K562 (cell line): ENCODE measurements around the gene MDM1. TPM values are rescaled to one million over a fixed set of nuclear protein-coding genes. Genes with fewer than 3 reads are reported as not detected.

Source experiments
- BRD4 ChIP-seq: fragments of 200-600 bp; sonication (generic); IDR thresholded peaks from 2 replicates; pipeline ENCODE4 v1.6.1; 2017; ENCODE audit warnings: inconsistent platforms
- CBX1 ChIP-seq: sonication (generic); IDR thresholded peaks from 2 replicates; pipeline ENCODE4 v1.6.1; 2016; ENCODE audit warnings: antibody characterized with exemption, low read depth, mild to moderate bottlenecking
- DEAF1 ChIP-seq: fragments of 450-650 bp; formaldehyde crosslinking; IDR thresholded peaks from 2 replicates; pipeline ENCODE4 v1.4.0; 2020; ENCODE audit warnings: mild to moderate bottlenecking, moderate library complexity
- HDAC1 ChIP-seq, 2 experiments: fragments of 450-650 bp; IDR thresholded peaks; 2 replicates each; pipeline ENCODE4 v1.6.1; 2016 to 2017; ENCODE audit warnings: inconsistent platforms in 1 of 2, mild to moderate bottlenecking in 1 of 2, moderate library complexity in 1 of 2
- HOXB6 ChIP-seq: fragments of 250-450 bp; sonication (Bioruptor Pico); IDR thresholded peaks from 2 replicates; pipeline ENCODE4 v1.5.1; 2022; ENCODE audit warnings: mild to moderate bottlenecking, borderline replicate concordance
- LARP7 ChIP-seq: fragments of 450-650 bp; IDR thresholded peaks from 2 replicates; pipeline ENCODE4 v1.6.1; 2016
- MEIS2 ChIP-seq: fragments of 450-650 bp; IDR thresholded peaks from 2 replicates; pipeline ENCODE4 v1.6.1; 2014; ENCODE audit warnings: mild to moderate bottlenecking; ENCODE audit not compliant: partially characterized antibody
- NFRKB ChIP-seq: fragments of 450-650 bp; IDR thresholded peaks from 2 replicates; pipeline ENCODE4 v1.6.1; 2016; ENCODE audit warnings: low read depth
- SMC3 ChIP-seq: conservative IDR thresholded peaks from 2 replicates; pipeline ENCODE4 v1.6.1; 2011; ENCODE audit warnings: low read depth, low read length, improper control_type of control experiment; ENCODE audit not compliant: insufficient read depth
- ZNF589 ChIP-seq: fragments of 200-800 bp; sonication (Bioruptor generic); IDR thresholded peaks from 2 replicates; pipeline ENCODE4 v1.6.1; 2016; ENCODE audit warnings: low read depth, missing genetic modification characterization, missing compliant biosample characterization
- ZNF766 ChIP-seq: fragments of 200-800 bp; sonication (Bioruptor generic); conservative IDR thresholded peaks from 2 replicates; pipeline ENCODE4 v1.6.1; 2016; ENCODE audit warnings: missing genetic modification characterization, missing compliant biosample characterization
- ZNF780A ChIP-seq: fragments of 250-450 bp; sonication (Bioruptor Pico); IDR thresholded peaks from 2 replicates; pipeline ENCODE4 v1.5.0; 2021; ENCODE audit warnings: mild to moderate bottlenecking
- polyA plus RNA-seq, 8 experiments: library from polyadenylated mRNA; depleted of rRNA in 4 of 8; stranded (reverse) in 5 of 8; unstranded in 3 of 8; fragments of >200 nt; fragmentation: Nextera tagmentation in 2 of 8; fragmentation: Illumina TruSeq in 1 of 8; extraction: Ambion mirVana in 2 of 8; extraction: Trizol in 1 of 8; gene quantifications; 2 replicates each; pipeline versions ENCODE4 v1.2.1 to v1.2.3, GENCODE V29; 2011 to 2014; ENCODE audit warnings: inconsistent platforms in 1 of 8, missing spikeins in 1 of 8
- total RNA-seq, 7 experiments: library from RNA; depleted of rRNA in 6 of 7; stranded (reverse); fragments of >200 nt in 6 of 7; fragmentation: Illumina TruSeq in 2 of 7; extraction: Trizol in 2 of 7; gene quantifications; 2 replicates each; pipeline versions ENCODE4 v1.2.1 to v1.2.3, GENCODE V29; 2011 to 2021; ENCODE audit warnings: low replicate concordance in 1 of 7
- TF ChIP-seq, protein P1 (sequence below), 2 experiments: IDR thresholded peaks in 1 of 2; conservative IDR thresholded peaks in 1 of 2; 2 replicates each; pipeline ENCODE4 v1.6.1; 2016; ENCODE audit warnings: low read depth in 2 of 2, mild to moderate bottlenecking in 1 of 2, missing compliant biosample characterization in 1 of 2, missing genetic modification characterization in 1 of 2, moderate library complexity in 1 of 2
- TF ChIP-seq, protein P2 (sequence below), 2 experiments: IDR thresholded peaks; 2 replicates each; pipeline ENCODE4 v1.6.1; 2012; ENCODE audit warnings: improper control_type of control experiment in 2 of 2, low read depth in 2 of 2, low read length in 2 of 2, borderline replicate concordance in 1 of 2
- TF ChIP-seq, protein P3 (sequence below), 2 experiments: fragments of 450-650 bp; conservative IDR thresholded peaks; 2 replicates each; pipeline ENCODE4 v1.6.1; 2017; ENCODE audit warnings: mild to moderate bottlenecking in 2 of 2, moderate library complexity in 2 of 2

MDM1 gene
- total and polyA plus RNA-seq, 9 of the 15 experiments (the other 6 are each of a cell fraction or from before 2014, with no cell fraction given): 7.5 to 16.8 (median 13.1) TPM

DNA sequence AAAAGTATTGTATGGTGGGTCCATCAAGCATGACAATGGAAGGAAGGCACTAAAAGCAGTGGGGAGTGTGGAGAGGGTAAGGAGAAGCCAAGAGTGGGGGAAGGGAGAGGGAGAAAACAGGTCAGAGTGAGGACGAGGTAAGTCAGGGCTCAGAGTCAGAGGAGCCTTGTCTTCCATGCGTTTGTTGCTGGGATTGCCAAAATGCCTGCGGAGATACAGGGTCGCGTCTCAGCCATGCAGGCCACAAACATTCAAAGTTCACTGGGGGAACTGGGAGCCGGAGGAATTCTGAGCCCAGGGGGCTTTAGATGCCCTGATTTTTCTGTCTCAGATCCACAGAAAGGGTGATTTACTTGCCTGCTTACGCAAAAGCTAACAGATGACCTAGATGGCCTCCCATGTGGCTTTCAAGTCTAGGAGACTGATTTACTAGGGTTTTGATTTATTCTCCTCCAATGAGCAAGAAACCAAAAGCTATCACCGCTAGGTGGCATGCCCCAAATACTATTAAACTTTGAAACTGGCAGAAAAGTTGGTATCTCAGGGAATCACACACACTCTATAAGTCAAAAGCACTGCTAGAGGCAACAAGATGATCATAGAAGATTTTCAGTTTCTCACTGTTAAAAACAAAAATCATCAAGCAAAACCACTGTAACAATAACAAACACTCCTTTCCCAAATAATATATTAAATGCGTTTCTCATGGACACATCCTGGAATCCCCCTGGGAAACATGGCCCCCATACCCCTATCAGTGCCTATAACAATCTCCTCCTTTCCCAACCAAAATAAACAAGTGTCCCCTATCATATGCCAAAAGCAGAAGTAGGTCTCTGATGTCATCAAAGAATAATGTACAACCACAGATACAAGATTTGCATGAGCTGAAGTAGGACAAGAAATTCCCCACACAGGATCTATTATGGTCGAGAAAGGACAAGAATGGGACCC is 26.6 kb upstream of the MDM1 start (continued):
- TF ChIP-seq DEAF1 (CRISPR knock-in tag) (peak; percentile 54), ZNF780A (CRISPR knock-in tag) (no peak), SMC3 (peak; percentile 37; the same call in 1 of the 2 replicates), BRD4 (no peak), ZNF766 (no peak), MEIS2 (peak; percentile 85), ZNF589 (CRISPR knock-in tag) (no peak), NFRKB (no peak), HOXB6 (CRISPR knock-in tag) (no peak), CBX1 (no peak), HDAC1 (IDR thresholded peaks at IDR 0.05) (peak in 1 of 2 experiments; percentile 60; a peak in 2 of 4 replicates), LARP7 (no peak)
- TF ChIP-seq, protein P1, sequence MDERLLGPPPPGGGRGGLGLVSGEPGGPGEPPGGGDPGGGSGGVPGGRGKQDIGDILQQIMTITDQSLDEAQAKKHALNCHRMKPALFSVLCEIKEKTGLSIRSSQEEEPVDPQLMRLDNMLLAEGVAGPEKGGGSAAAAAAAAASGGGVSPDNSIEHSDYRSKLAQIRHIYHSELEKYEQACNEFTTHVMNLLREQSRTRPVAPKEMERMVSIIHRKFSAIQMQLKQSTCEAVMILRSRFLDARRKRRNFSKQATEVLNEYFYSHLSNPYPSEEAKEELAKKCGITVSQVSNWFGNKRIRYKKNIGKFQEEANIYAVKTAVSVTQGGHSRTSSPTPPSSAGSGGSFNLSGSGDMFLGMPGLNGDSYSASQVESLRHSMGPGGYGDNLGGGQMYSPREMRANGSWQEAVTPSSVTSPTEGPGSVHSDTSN (CRISPR knock-in tag; IDR thresholded peaks at IDR 0.05; ENCODE audit: low read depth): no peak
- TF ChIP-seq, protein P1 (tag; conservative IDR thresholded peaks at IDR 0.05; ENCODE audit: low read depth): peak; percentile 91
- TF ChIP-seq, protein P2, sequence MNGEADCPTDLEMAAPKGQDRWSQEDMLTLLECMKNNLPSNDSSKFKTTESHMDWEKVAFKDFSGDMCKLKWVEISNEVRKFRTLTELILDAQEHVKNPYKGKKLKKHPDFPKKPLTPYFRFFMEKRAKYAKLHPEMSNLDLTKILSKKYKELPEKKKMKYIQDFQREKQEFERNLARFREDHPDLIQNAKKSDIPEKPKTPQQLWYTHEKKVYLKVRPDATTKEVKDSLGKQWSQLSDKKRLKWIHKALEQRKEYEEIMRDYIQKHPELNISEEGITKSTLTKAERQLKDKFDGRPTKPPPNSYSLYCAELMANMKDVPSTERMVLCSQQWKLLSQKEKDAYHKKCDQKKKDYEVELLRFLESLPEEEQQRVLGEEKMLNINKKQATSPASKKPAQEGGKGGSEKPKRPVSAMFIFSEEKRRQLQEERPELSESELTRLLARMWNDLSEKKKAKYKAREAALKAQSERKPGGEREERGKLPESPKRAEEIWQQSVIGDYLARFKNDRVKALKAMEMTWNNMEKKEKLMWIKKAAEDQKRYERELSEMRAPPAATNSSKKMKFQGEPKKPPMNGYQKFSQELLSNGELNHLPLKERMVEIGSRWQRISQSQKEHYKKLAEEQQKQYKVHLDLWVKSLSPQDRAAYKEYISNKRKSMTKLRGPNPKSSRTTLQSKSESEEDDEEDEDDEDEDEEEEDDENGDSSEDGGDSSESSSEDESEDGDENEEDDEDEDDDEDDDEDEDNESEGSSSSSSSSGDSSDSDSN (IDR thresholded peaks at IDR 0.05; ENCODE audit: borderline replicate concordance in 1 of 2, low read depth in 2 of 2, low read length in 2 of 2): no peak
- TF ChIP-seq, protein P3, sequence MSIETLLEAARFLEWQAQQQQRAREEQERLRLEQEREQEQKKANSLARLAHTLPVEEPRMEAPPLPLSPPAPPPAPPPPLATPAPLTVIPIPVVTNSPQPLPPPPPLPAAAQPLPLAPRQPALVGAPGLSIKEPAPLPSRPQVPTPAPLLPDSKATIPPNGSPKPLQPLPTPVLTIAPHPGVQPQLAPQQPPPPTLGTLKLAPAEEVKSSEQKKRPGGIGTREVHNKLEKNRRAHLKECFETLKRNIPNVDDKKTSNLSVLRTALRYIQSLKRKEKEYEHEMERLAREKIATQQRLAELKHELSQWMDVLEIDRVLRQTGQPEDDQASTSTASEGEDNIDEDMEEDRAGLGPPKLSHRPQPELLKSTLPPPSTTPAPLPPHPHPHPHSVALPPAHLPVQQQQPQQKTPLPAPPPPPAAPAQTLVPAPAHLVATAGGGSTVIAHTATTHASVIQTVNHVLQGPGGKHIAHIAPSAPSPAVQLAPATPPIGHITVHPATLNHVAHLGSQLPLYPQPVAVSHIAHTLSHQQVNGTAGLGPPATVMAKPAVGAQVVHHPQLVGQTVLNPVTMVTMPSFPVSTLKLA (conservative IDR thresholded peaks at IDR 0.05): 0 out of 4 replicates have a peak, but pooled peaks of 1 of the 2 experiments have one; percentile 20
